HG02763 (cell line): ENCODE data around the gene CEP57L1.
"Not testable (repeated sequence)": the region's sequence is repeated elsewhere in the genome, so short reads cannot be mapped to it uniquely, and the experiment has no call there.

Experiments
- ATAC-seq: cut with Tn5 transposase; IDR thresholded peaks from one replicate; pipeline ENCODE4 v1.9.1; 2021; ENCODE audit warnings: mild to moderate bottlenecking, moderate library complexity; ENCODE audit not compliant: unreplicated experiment

Gene CEP57L1

GRCh38 chr6:109104512-109104911 lies 9.2 kb downstream of the CEP57L1 start:
- no peak for ATAC-seq

GRCh38 chr6:109105681-109106080 lies 10.4 kb downstream of the CEP57L1 start:
- no peak for ATAC-seq

- ATAC-seq = not testable (repeated sequence)
These were observed 14.4 kb downstream of the CEP57L1 start for GRCh38 chr6:109109663-109110062.

- not testable (repeated sequence) for ATAC-seq
These were observed 17.4 kb downstream of the CEP57L1 start for GRCh38 chr6:109112663-109113062.

GRCh38 chr6:109117346-109118035 lies 22.2 kb downstream of the CEP57L1 start:
- peak; percentile 77 for ATAC-seq

- ATAC-seq = no peak
These were observed 23.0 kb downstream of the CEP57L1 start for GRCh38 chr6:109118337-109118736.

- ATAC-seq = no peak
These were observed 23.6 kb downstream of the CEP57L1 start for GRCh38 chr6:109118871-109119354.

- ATAC-seq = no peak
These were observed 26.1 kb downstream of the CEP57L1 start for GRCh38 chr6:109121411-109121810.

- no peak for ATAC-seq
These were observed 28.9 kb downstream of the CEP57L1 start for GRCh38 chr6:109124219-109124618.

GRCh38 chr6:109125504-109125903 lies 30.2 kb downstream of the CEP57L1 start:
- no peak for ATAC-seq

GRCh38 chr6:109130065-109130464 lies 34.8 kb downstream of the CEP57L1 start:
- ATAC-seq = no peak

- ATAC-seq = not testable (repeated sequence)
These were observed 40.3 kb downstream of the CEP57L1 start for GRCh38 chr6:109135600-109135999.

GRCh38 chr6:109136039-109136438 lies 40.7 kb downstream of the CEP57L1 start:
- not testable (repeated sequence) for ATAC-seq

- not testable (repeated sequence) for ATAC-seq
These were observed 41.2 kb downstream of the CEP57L1 start for GRCh38 chr6:109136530-109136929.

- ATAC-seq = no peak
These were observed 43.8 kb downstream of the CEP57L1 start for GRCh38 chr6:109139109-109139508.

- ATAC-seq = not testable (repeated sequence)
These were observed 46.8 kb downstream of the CEP57L1 start for GRCh38 chr6:109142067-109142466.

GRCh38 chr6:109143191-109143590 lies 47.9 kb downstream of the CEP57L1 start:
- no peak for ATAC-seq

- ATAC-seq = not testable (repeated sequence)
These were observed 52.9 kb downstream of the CEP57L1 start for GRCh38 chr6:109148251-109148650.

- ATAC-seq = not testable (repeated sequence)
These were observed 53.4 kb downstream of the CEP57L1 start for GRCh38 chr6:109148716-109149115.

- no peak for ATAC-seq
These were observed 58.4 kb downstream of the CEP57L1 start for GRCh38 chr6:109153752-109154151.

- ATAC-seq = no peak
These were observed 69.0 kb downstream of the CEP57L1 start for GRCh38 chr6:109164331-109164730.

- ATAC-seq = no peak
These were observed 70.2 kb downstream of the CEP57L1 start for GRCh38 chr6:109165392-109165974.
